ENCODE data around the gene CHST9. TPM values are rescaled to one million over a fixed set of nuclear protein-coding genes. Genes with fewer than 3 reads are reported as not detected.
"Not testable (repeated sequence)": the region's sequence is repeated elsewhere in the genome, so short reads cannot be mapped to it uniquely, and the experiment has no call there.

The CHST9 gene
- total RNA-seq, 8 experiments from 2014 or later: 0.22 to 33.0 (median 0.45) TPM

GRCh38 chr18:26927822-26928221 lies 257.3 kb downstream of the CHST9 start:
- H3K27ac ChIP-seq; H3K4me3 ChIP-seq; H3K4me1 ChIP-seq (replicated peaks in 1 of 2); in situ Hi-C loops (cut with MboI; ENCODE audit: low pct_unique_long_range_greater_than_20kb in 2 of 9, low sequenced_read_pairs in 9 of 9, unreplicated experiment in 9 of 9); ATAC-seq (replicated peaks in 6 of 8): not testable (repeated sequence)
- WGBS, 10 experiments: 0 to 47% (median 33%) methylated on average over 2 to 6 of the region's 8 CpGs; no CpG with 5 or more reads in 4 of the 10 experiments

- Histone ChIP-seq H3K27ac (no peak overlapping the region), H3K4me3 (no peak overlapping the region), H3K4me1 (replicated peaks in 1 of 2) (peaks cover 0 to 2% of the 10 kb centered on the region in 2 donors)
- no peak for ATAC-seq (replicated peaks in 6 of 8)
- in situ Hi-C loops (cut with MboI; ENCODE audit: low pct_unique_long_range_greater_than_20kb in 2 of 9, low sequenced_read_pairs in 9 of 9, unreplicated experiment in 9 of 9): no loop called here
- 0 to 100% (median 54%) methylated on average over 1 of the region's 1 CpG; no CpG with 5 or more reads in 6 of the 10 experiments for WGBS, 10 experiments
Measured at GRCh38 chr18:26926066-26926675, 258.9 kb downstream of the CHST9 start.

- 0 to 100% (median 80%) methylated on average over 2 to 3 of the region's 3 CpGs for WGBS, 10 experiments
- no peak overlapping the region for H3K27ac ChIP-seq
- in situ Hi-C loops (cut with MboI; ENCODE audit: low pct_unique_long_range_greater_than_20kb in 2 of 9, low sequenced_read_pairs in 9 of 9, unreplicated experiment in 9 of 9): no loop called here
- H3K4me1 ChIP-seq (replicated peaks in 1 of 2): peaks cover 0 to 2% of the 10 kb centered on the region in 2 donors
- H3K4me3 ChIP-seq: no peak overlapping the region
- ATAC-seq (replicated peaks in 6 of 8): peak in 2 of 8 experiments; percentile 36 to 48
Measured at GRCh38 chr18:26925313-26925712, 259.8 kb downstream of the CHST9 start.

- Histone ChIP-seq H3K4me1 (replicated peaks in 1 of 2) (peaks cover 0 to 2% of the 10 kb centered on the region in 2 donors), H3K27ac (no peak overlapping the region), H3K4me3 (no peak overlapping the region)
- no peak for ATAC-seq (replicated peaks in 6 of 8)
- in situ Hi-C loops (cut with MboI; ENCODE audit: low pct_unique_long_range_greater_than_20kb in 2 of 9, low sequenced_read_pairs in 9 of 9, unreplicated experiment in 9 of 9): no loop called here
Measured at GRCh38 chr18:26922313-26922712, 262.8 kb downstream of the CHST9 start.

- H3K4me3 ChIP-seq: no peak overlapping the region
- WGBS, 10 experiments: 0 to 94% (median 69%) methylated on average over 1 to 4 of the region's 4 CpGs; no CpG with 5 or more reads in 1 of the 10 experiments
- H3K4me1 ChIP-seq (replicated peaks in 1 of 2): peaks cover 0 to 2% of the 10 kb centered on the region in 2 donors
- H3K27ac ChIP-seq: no peak overlapping the region
- in situ Hi-C loops (cut with MboI; ENCODE audit: low pct_unique_long_range_greater_than_20kb in 2 of 9, low sequenced_read_pairs in 9 of 9, unreplicated experiment in 9 of 9): no loop called here
- ATAC-seq (replicated peaks in 6 of 8): no peak
Measured at GRCh38 chr18:26920644-26921043, 264.5 kb downstream of the CHST9 start.

- no peak overlapping the region for H3K4me3 ChIP-seq
- H3K27ac ChIP-seq: no peak overlapping the region
- H3K4me1 ChIP-seq (replicated peaks in 1 of 2): no peaks in the 10 kb centered on the region
- peak in 1 of 8 experiments; percentile 74 for ATAC-seq (replicated peaks in 6 of 8)
- WGBS, 10 experiments: 0 to 92% (median 57%) methylated on average over 1 of the region's 1 CpG; no CpG with 5 or more reads in 7 of the 10 experiments
- in situ Hi-C loops (cut with MboI; ENCODE audit: low pct_unique_long_range_greater_than_20kb in 2 of 9, low sequenced_read_pairs in 9 of 9, unreplicated experiment in 9 of 9): no loop called here
Measured at GRCh38 chr18:26919627-26920026, 265.5 kb downstream of the CHST9 start.

GRCh38 chr18:26919201-26919600 lies 265.9 kb downstream of the CHST9 start:
- in situ Hi-C loops (cut with MboI; ENCODE audit: low pct_unique_long_range_greater_than_20kb in 2 of 9, low sequenced_read_pairs in 9 of 9, unreplicated experiment in 9 of 9): no loop called here
- no peak overlapping the region for H3K27ac ChIP-seq
- no peak overlapping the region for H3K4me3 ChIP-seq
- ATAC-seq (replicated peaks in 6 of 8): no peak
- H3K4me1 ChIP-seq (replicated peaks in 1 of 2): no peaks in the 10 kb centered on the region
- WGBS, 10 experiments: 0 to 100% (median 49%) methylated on average over 1 to 2 of the region's 2 CpGs; no CpG with 5 or more reads in 2 of the 10 experiments

GRCh38 chr18:26911840-26912239 lies 273.3 kb downstream of the CHST9 start:
- in situ Hi-C loops (cut with MboI; ENCODE audit: low pct_unique_long_range_greater_than_20kb in 2 of 9, low sequenced_read_pairs in 9 of 9, unreplicated experiment in 9 of 9): no loop called here
- 6 to 74% (median 48%) methylated on average over 3 to 4 of the region's 4 CpGs; no CpG with 5 or more reads in 3 of the 10 experiments for WGBS, 10 experiments
- Histone ChIP-seq H3K4me1 (replicated peaks in 1 of 2) (no peaks in the 10 kb centered on the region), H3K4me3 (no peak overlapping the region), H3K27ac (no peak overlapping the region)
- ATAC-seq (replicated peaks in 6 of 8): no peak

- 9 to 62% (median 36%) methylated on average over 2 to 5 of the region's 5 CpGs; no CpG with 5 or more reads in 2 of the 10 experiments for WGBS, 10 experiments
- no peak overlapping the region for H3K4me3 ChIP-seq
- in situ Hi-C loops (cut with MboI; ENCODE audit: low pct_unique_long_range_greater_than_20kb in 2 of 9, low sequenced_read_pairs in 9 of 9, unreplicated experiment in 9 of 9): no loop called here
- no peaks in the 10 kb centered on the region for H3K4me1 ChIP-seq (replicated peaks in 1 of 2)
- no peak overlapping the region for H3K27ac ChIP-seq
- ATAC-seq (replicated peaks in 6 of 8): peak in 3 of 8 experiments; percentile 19 to 85 (median 45)
Measured at GRCh38 chr18:26909599-26910290, 275.4 kb downstream of the CHST9 start.

- H3K4me1 ChIP-seq (replicated peaks in 1 of 2): no peaks in the 10 kb centered on the region
- no peak overlapping the region for H3K4me3 ChIP-seq
- no peak for ATAC-seq (replicated peaks in 6 of 8)
- WGBS, 10 experiments: 0 to 81% (median 57%) methylated on average over 1 to 3 of the region's 3 CpGs; no CpG with 5 or more reads in 1 of the 10 experiments
- H3K27ac ChIP-seq: no peak overlapping the region
- in situ Hi-C loops (cut with MboI; ENCODE audit: low pct_unique_long_range_greater_than_20kb in 2 of 9, low sequenced_read_pairs in 9 of 9, unreplicated experiment in 9 of 9): no loop called here
Measured at GRCh38 chr18:26908906-26909305, 276.2 kb downstream of the CHST9 start.

- no peak for ATAC-seq (replicated peaks in 6 of 8)
- WGBS, 10 experiments: 20 to 100% (median 83%) methylated on average over 1 to 4 of the region's 5 CpGs; no CpG with 5 or more reads in 5 of the 10 experiments
- H3K4me3 ChIP-seq: no peak overlapping the region
- in situ Hi-C loops (cut with MboI; ENCODE audit: low pct_unique_long_range_greater_than_20kb in 2 of 9, low sequenced_read_pairs in 9 of 9, unreplicated experiment in 9 of 9): no loop called here
- H3K4me1 ChIP-seq (replicated peaks in 1 of 2): no peaks in the 10 kb centered on the region
- H3K27ac ChIP-seq: no peak overlapping the region
Measured at GRCh38 chr18:26902291-26902690, 282.8 kb downstream of the CHST9 start.

GRCh38 chr18:26901020-26901419 lies 284.1 kb downstream of the CHST9 start:
- no peak overlapping the region for H3K27ac ChIP-seq
- ATAC-seq (replicated peaks in 6 of 8): no peak
- in situ Hi-C loops (cut with MboI; ENCODE audit: low pct_unique_long_range_greater_than_20kb in 2 of 9, low sequenced_read_pairs in 9 of 9, unreplicated experiment in 9 of 9): no loop called here

GRCh38 chr18:26894426-26894825 lies 290.7 kb downstream of the CHST9 start:
- Histone ChIP-seq H3K4me3 (no peak overlapping the region), H3K27ac (no peak overlapping the region), H3K4me1 (replicated peaks in 1 of 2) (no peaks in the 10 kb centered on the region)
- no peak for ATAC-seq (replicated peaks in 6 of 8)
- 0 to 100% (median 40%) methylated on average over 1 of the region's 1 CpG; no CpG with 5 or more reads in 1 of the 10 experiments for WGBS, 10 experiments
- in situ Hi-C loops (cut with MboI; ENCODE audit: low pct_unique_long_range_greater_than_20kb in 2 of 9, low sequenced_read_pairs in 9 of 9, unreplicated experiment in 9 of 9): no loop called here

More at GRCh38 chr18:26901020-26901419, 284.1 kb downstream of the CHST9 start:
- Histone ChIP-seq H3K4me3 (no peak overlapping the region), H3K4me1 (replicated peaks in 1 of 2) (no peaks in the 10 kb centered on the region)
